Measurements from ENCODE around the gene CLRN1. TPM values are rescaled to one million over a fixed set of nuclear protein-coding genes. Genes with fewer than 3 reads are reported as not detected.

The CLRN1 gene
- polyA plus RNA-seq, 1 of the 3 experiments (the other 2 are of a cell fraction) = not detected

- 26% methylated on average over 4 of the region's 4 CpGs for WGBS (ENCODE audit: low lambda C conversion rate)
Observed at GRCh38 chr3:150978566-150979148, 6.1 kb upstream of the CLRN1 start.

More at GRCh38 chr3:150978566-150979148, 6.1 kb upstream of the CLRN1 start:
- DNase-seq = no peak
- H3K27ac ChIP-seq (ENCODE audit: low read depth in 2 of 2, low read length in 1 of 2) = no peak overlapping the region
- no peaks in the 10 kb centered on the region for H3K4me1 ChIP-seq (ENCODE audit: control insufficient read depth in 1 of 2, insufficient read depth in 2 of 2, low read depth in 1 of 2, low read length in 1 of 2)
- CTCF ChIA-PET = no interaction called here
- no peaks in the 10 kb centered on the region for H4K20me1 ChIP-seq (ENCODE audit: insufficient read depth)
- no peaks in the 10 kb centered on the region for H3K9me2 ChIP-seq
- TF ChIP-seq NFIC (IDR thresholded peaks at IDR 0.05; ENCODE audit: borderline replicate concordance) = no peak
- no peak for TF ChIP-seq CHD2 (IDR thresholded peaks at IDR 0.05; ENCODE audit: low read length, partially characterized antibody)
- no peak for TF ChIP-seq RXRA (IDR thresholded peaks at IDR 0.05; ENCODE audit: borderline replicate concordance, low read depth)
- TF ChIP-seq NRF1 (IDR thresholded peaks at IDR 0.05; ENCODE audit: low read depth, low read length) = no peak
- TF ChIP-seq GABPA (IDR thresholded peaks at IDR 0.05; ENCODE audit: low read depth) = no peak
- no peak for TF ChIP-seq REST (IDR thresholded peaks at IDR 0.05; ENCODE audit: low read depth, low read length)
- TF ChIP-seq ELF1 (IDR thresholded peaks at IDR 0.05) = no peak
- TF ChIP-seq IRF3 (IDR thresholded peaks at IDR 0.05; ENCODE audit: low read depth, low read length) = no peak
- TF ChIP-seq FOXJ3 (CRISPR knock-in tag; IDR thresholded peaks at IDR 0.05) = no peak
- TF ChIP-seq MEF2A (IDR thresholded peaks at IDR 0.05; ENCODE audit: borderline replicate concordance, low read depth) = no peak
- TF ChIP-seq RAD21 (IDR thresholded peaks at IDR 0.05; ENCODE audit: low read length) = no peak
- TF ChIP-seq EZH2phosphoT487 (IDR thresholded peaks at IDR 0.05; ENCODE audit: borderline replicate concordance, low read depth) = no peak
- no peak for TF ChIP-seq FOSL2 (IDR thresholded peaks at IDR 0.05; ENCODE audit: borderline replicate concordance, low read depth)
- no peak for TF ChIP-seq MAX (IDR thresholded peaks at IDR 0.05; ENCODE audit: low read depth)
- no peak for TF ChIP-seq POLR2AphosphoS5 (IDR thresholded peaks at IDR 0.05; ENCODE audit: low read depth, low read length)
- TF ChIP-seq TEAD4 (IDR thresholded peaks at IDR 0.05; ENCODE audit: borderline replicate concordance, insufficient read depth) = no peak
- TF ChIP-seq EP300 (IDR thresholded peaks at IDR 0.05; ENCODE audit: borderline replicate concordance in 1 of 2, low read depth in 1 of 2, low read length in 1 of 2) = no peak
- TF ChIP-seq YY1 (IDR thresholded peaks at IDR 0.05; ENCODE audit: low read depth) = no peak
- TF ChIP-seq FOXM1 (IDR thresholded peaks at IDR 0.05; ENCODE audit: low read depth) = no peak
- no peak overlapping the region for H3K4me3 ChIP-seq (ENCODE audit: low read depth in 2 of 2, low read length in 1 of 2)
- H3K79me2 ChIP-seq (ENCODE audit: insufficient read depth) = no peaks in the 10 kb centered on the region
- H3F3A ChIP-seq (replicated peaks; ENCODE audit: insufficient read depth) = no peaks in the 10 kb centered on the region
- no peak overlapping the region for H3K4me2 ChIP-seq
- H3K9me3 ChIP-seq = no peaks in the 10 kb centered on the region
- H3K27me3 ChIP-seq (ENCODE audit: insufficient read depth) = peaks cover 19% of the 10 kb centered on the region
- H2AFZ ChIP-seq (ENCODE audit: low read depth) = no peak overlapping the region
- H3K9ac ChIP-seq = no peak overlapping the region
- POLR2A ChIA-PET = no interaction called here
- H3K36me3 ChIP-seq (replicated peaks in 1 of 2; ENCODE audit: control insufficient read depth in 1 of 2, insufficient read depth in 2 of 2, low read length in 1 of 2) = no peaks in the 10 kb centered on the region

Measured in SK-N-SH (cell line).